WI38 (cell line): Measurements from ENCODE around the gene SUN3.

Source experiments
- H3K4me3 ChIP-seq: 2 replicates; pipeline ENCODE4 v1.5.1; 2011; ENCODE audit warnings: low read depth, mild to moderate bottlenecking, control low read depth, low read length
- CTCF ChIP-seq: IDR thresholded peaks from 2 replicates; pipeline ENCODE4 v1.5.1; 2012; ENCODE audit warnings: low read depth, mild to moderate bottlenecking, control low read depth, low read length

Gene SUN3

GRCh38 chr7:47940088-47941013 is 88.6 kb downstream of the SUN3 start:
- no peak for TF ChIP-seq CTCF
- no peak overlapping the region for H3K4me3 ChIP-seq

GRCh38 chr7:47939425-47940036 is 89.4 kb downstream of the SUN3 start:
- no peak for TF ChIP-seq CTCF
- H3K4me3 ChIP-seq, result no peak overlapping the region

GRCh38 chr7:47938574-47939165 is 90.2 kb downstream of the SUN3 start:
- H3K4me3 ChIP-seq, result no peak overlapping the region
- TF ChIP-seq CTCF, result no peak; the same call in 1 of the 2 replicates

- no peak for TF ChIP-seq CTCF
- no peak overlapping the region for H3K4me3 ChIP-seq
Measured at GRCh38 chr7:47937711-47938573, 91.0 kb downstream of the SUN3 start.
